Keratinocyte (primary cell): Measurements from ENCODE around the gene MSL3B.

Experiments used
- DNase-seq: peaks from one replicate; pipeline ENCODE4 v3.0.0-alpha.2; 2011; ENCODE audit warnings: low read depth, missing footprints, low spot score
- FAIRE-seq: peaks from 2 replicates; lab custom pipeline; 2011; peaks lifted over from hg19 to GRCh38; lab: Jason Lieb, UNC
- H2AFZ ChIP-seq: 2 replicates; pipeline ENCODE4 v1.6.0; 2012; ENCODE audit warnings: low read length, control low read depth, inconsistent platforms; ENCODE audit not compliant: control insufficient read depth
- H3K27ac ChIP-seq: 2 replicates; pipeline ENCODE4 v1.5.1; 2011; ENCODE audit warnings: low read length; ENCODE audit not compliant: control insufficient read depth, insufficient read depth
- H3K27me3 ChIP-seq: 3 replicates; pipeline ENCODE4 v1.6.0; 2011; ENCODE audit warnings: low read length; ENCODE audit not compliant: control insufficient read depth, insufficient read depth; ENCODE audit errors: extremely low read depth
- H3K36me3 ChIP-seq, 2 experiments: 2 replicates in 1 of 2; 3 replicates in 1 of 2; pipeline ENCODE4 v1.5.1; 2011; ENCODE audit warnings: low read length in 2 of 2, mild to moderate bottlenecking in 1 of 2; ENCODE audit not compliant: control insufficient read depth in 2 of 2, insufficient read depth in 2 of 2; ENCODE audit errors: extremely low read depth in 1 of 2
- H3K4me1 ChIP-seq: 3 replicates; pipeline ENCODE4 v1.5.1; 2011; ENCODE audit warnings: low read length; ENCODE audit not compliant: control insufficient read depth, insufficient read depth; ENCODE audit errors: extremely low read depth
- H3K4me2 ChIP-seq: 3 replicates; pipeline ENCODE4 v1.6.0; 2011; ENCODE audit warnings: low read depth, low read length; ENCODE audit not compliant: control insufficient read depth, insufficient read depth; ENCODE audit errors: extremely low read depth
- H3K4me3 ChIP-seq, 3 experiments: fragments of 200-600 bp in 1 of 3; sonication (generic) in 1 of 3; 2 replicates in 2 of 3; 3 replicates in 1 of 3; pipeline ENCODE4 v1.5.1; 2011 to 2016; ENCODE audit warnings: low read length in 3 of 3, mild to moderate bottlenecking in 3 of 3, control low read depth in 2 of 3, inconsistent platforms in 1 of 3, low read depth in 1 of 3, mixed read lengths in 1 of 3, mixed run types in 1 of 3, moderate library complexity in 1 of 3; ENCODE audit not compliant: control insufficient read depth in 2 of 3, insufficient read depth in 2 of 3; ENCODE audit errors: extremely low read depth in 1 of 3
- H3K79me2 ChIP-seq: 2 replicates; pipeline ENCODE4 v1.6.0; 2012; ENCODE audit warnings: low read length; ENCODE audit not compliant: control insufficient read depth, insufficient read depth
- H3K9ac ChIP-seq: 3 replicates; pipeline ENCODE4 v1.6.0; 2011; ENCODE audit warnings: low read length; ENCODE audit not compliant: control insufficient read depth, insufficient read depth; ENCODE audit errors: extremely low read depth
- H3K9me1 ChIP-seq: 3 replicates; pipeline ENCODE4 v1.6.0; 2011; ENCODE audit warnings: low read length; ENCODE audit not compliant: control insufficient read depth, insufficient read depth; ENCODE audit errors: extremely low read depth
- H3K9me3 ChIP-seq: 2 replicates; pipeline ENCODE4 v1.5.1; 2012; ENCODE audit warnings: low read depth, low read length; ENCODE audit not compliant: control insufficient read depth
- H4K20me1 ChIP-seq: 3 replicates; pipeline ENCODE4 v1.6.0; 2011; ENCODE audit warnings: low read length; ENCODE audit not compliant: control insufficient read depth, insufficient read depth; ENCODE audit errors: extremely low read depth
- EZH2 ChIP-seq: IDR thresholded peaks from one replicate; pipeline ENCODE4 v1.6.1; 2012; ENCODE audit warnings: inconsistent platforms, mild to moderate bottlenecking, low read length, moderate library complexity
- dilution Hi-C: fragments of 300-500 bp; cut with MboI; formaldehyde crosslinking; loops from one replicate; pipeline ENCODE4 v1.7.0; 2020; ENCODE audit warnings: low sequenced_read_pairs; ENCODE audit not compliant: extremely low pct_ligation_motif_present
- TF ChIP-seq, protein P1 (sequence below), 3 experiments: IDR thresholded peaks in 1 of 3; conservative IDR thresholded peaks in 1 of 3; optimal IDR thresholded peaks in 1 of 3; 2 replicates in 2 of 3; 3 replicates in 1 of 3; pipeline versions ENCODE3 to v1.5.1; 2011; ENCODE audit warnings: low read length in 3 of 3, mild to moderate bottlenecking in 3 of 3, moderate library complexity in 2 of 3, control low read depth in 1 of 3, inconsistent platforms in 1 of 3; ENCODE audit not compliant: insufficient read depth in 2 of 3; ENCODE audit errors: extremely low read depth in 1 of 3

MSL3B gene

DNA sequence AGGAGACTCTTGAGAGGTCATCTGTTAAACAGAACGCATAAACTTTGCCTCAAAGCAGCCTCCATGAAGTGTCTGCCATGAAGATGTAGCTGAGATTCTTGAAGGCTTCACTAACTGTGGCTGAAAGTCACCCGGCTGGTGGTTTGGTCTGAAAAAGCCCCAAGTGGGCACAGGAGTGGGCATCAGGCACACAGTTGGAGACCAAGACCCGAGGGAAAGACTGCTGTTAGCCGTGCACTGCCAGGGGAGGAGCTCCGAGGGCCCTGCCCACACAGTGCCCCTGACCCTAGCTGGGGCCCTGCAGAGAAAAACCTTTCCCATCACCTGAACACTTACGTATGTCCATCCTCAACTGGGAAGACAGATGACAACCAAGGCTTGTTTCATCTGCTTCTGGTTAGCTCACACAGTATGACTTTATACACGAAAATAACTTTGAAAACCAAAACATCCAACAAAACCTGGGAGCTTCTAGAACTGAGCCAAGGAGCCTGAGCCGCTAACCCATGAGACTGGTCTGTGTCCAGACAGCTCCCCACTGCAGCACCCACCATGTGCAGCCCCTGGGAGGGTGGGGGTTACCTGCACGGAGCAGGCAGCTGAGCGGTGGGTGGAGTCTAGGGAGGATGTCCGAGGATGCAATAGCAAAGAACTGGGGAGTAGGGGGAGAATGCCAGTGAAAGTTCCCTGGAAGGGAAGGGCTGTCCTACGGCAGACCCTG lies 29.3 kb downstream of the MSL3B start:
- H3K9me3 ChIP-seq = no peaks in the 10 kb centered on the region
- no peaks in the 10 kb centered on the region for H3K27me3 ChIP-seq
- no peaks in the 10 kb centered on the region for H3K4me1 ChIP-seq
- TF ChIP-seq EZH2 = no peak
- TF ChIP-seq, protein P1, sequence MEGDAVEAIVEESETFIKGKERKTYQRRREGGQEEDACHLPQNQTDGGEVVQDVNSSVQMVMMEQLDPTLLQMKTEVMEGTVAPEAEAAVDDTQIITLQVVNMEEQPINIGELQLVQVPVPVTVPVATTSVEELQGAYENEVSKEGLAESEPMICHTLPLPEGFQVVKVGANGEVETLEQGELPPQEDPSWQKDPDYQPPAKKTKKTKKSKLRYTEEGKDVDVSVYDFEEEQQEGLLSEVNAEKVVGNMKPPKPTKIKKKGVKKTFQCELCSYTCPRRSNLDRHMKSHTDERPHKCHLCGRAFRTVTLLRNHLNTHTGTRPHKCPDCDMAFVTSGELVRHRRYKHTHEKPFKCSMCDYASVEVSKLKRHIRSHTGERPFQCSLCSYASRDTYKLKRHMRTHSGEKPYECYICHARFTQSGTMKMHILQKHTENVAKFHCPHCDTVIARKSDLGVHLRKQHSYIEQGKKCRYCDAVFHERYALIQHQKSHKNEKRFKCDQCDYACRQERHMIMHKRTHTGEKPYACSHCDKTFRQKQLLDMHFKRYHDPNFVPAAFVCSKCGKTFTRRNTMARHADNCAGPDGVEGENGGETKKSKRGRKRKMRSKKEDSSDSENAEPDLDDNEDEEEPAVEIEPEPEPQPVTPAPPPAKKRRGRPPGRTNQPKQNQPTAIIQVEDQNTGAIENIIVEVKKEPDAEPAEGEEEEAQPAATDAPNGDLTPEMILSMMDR (optimal IDR thresholded peaks at IDR 0.05 in 1 of 3, IDR thresholded peaks at IDR 0.05 in 1 of 3, conservative IDR thresholded peaks at IDR 0.05 in 1 of 3; ENCODE audit: extremely low read depth in 1 of 3, insufficient read depth in 2 of 3, low read length in 3 of 3) = no peak
- no peak overlapping the region for H3K9ac ChIP-seq
- no peak overlapping the region for H3K4me3 ChIP-seq
- H3K36me3 ChIP-seq = peaks cover 0 to 61% of the 10 kb centered on the region in 2 experiments
- H3K9me1 ChIP-seq = no peaks in the 10 kb centered on the region
- DNase-seq (no peak), FAIRE-seq (no peak)
- peaks cover 6% of the 10 kb centered on the region for H4K20me1 ChIP-seq
- H3K4me2 ChIP-seq = no peak overlapping the region
- H3K79me2 ChIP-seq = peaks cover 60% of the 10 kb centered on the region
- no peak overlapping the region for H2AFZ ChIP-seq
- dilution Hi-C loops = no loop called here
- H3K27ac ChIP-seq = no peak overlapping the region

DNA sequence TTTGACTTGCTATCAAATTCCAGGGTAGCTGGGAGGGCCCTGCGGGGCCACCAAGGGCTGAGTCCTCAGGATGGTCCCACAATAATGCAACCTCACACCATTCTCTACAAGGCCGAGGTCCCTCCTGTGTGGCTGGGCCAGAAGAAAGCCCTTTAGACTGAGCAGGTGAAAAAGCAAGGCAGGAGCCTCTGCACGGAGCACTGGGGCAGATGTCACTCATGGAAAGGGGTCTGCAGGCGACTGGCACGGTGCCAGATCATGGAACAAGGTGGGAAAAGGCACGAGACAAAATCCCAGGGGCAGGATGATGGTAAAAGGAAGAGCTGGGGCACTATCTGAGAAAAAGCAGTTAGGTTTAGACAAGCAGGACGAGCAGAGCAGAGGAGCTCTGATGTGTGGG lies 29.9 kb downstream of the MSL3B start:
- Histone ChIP-seq H3K4me1 (no peaks in the 10 kb centered on the region), H3K9me3 (no peaks in the 10 kb centered on the region), H3K27me3 (no peaks in the 10 kb centered on the region), H3K4me2 (no peak overlapping the region), H3K4me3 (no peak overlapping the region), H4K20me1 (peaks cover 6% of the 10 kb centered on the region), H3K9me1 (no peaks in the 10 kb centered on the region), H3K36me3 (peaks cover 0 to 56% of the 10 kb centered on the region in 2 experiments), H3K27ac (no peak overlapping the region), H3K79me2 (peaks cover 53% of the 10 kb centered on the region), H3K9ac (no peak overlapping the region), H2AFZ (no peak overlapping the region)
- TF ChIP-seq, protein P1 (optimal IDR thresholded peaks at IDR 0.05 in 1 of 3, IDR thresholded peaks at IDR 0.05 in 1 of 3, conservative IDR thresholded peaks at IDR 0.05 in 1 of 3; ENCODE audit: extremely low read depth in 1 of 3, insufficient read depth in 2 of 3, low read length in 3 of 3) = no peak
- no peak for TF ChIP-seq EZH2
- dilution Hi-C loops = no loop called here
- DNase-seq (no peak), FAIRE-seq (no peak)
